ENCODE results near the gene YARS2. TPM values are rescaled to one million over a fixed set of nuclear protein-coding genes. Genes with fewer than 3 reads are reported as not detected.

The YARS2 gene
- total RNA-seq, result 10 to 100 TPM; 15.7 to 24.0 TPM

DNA sequence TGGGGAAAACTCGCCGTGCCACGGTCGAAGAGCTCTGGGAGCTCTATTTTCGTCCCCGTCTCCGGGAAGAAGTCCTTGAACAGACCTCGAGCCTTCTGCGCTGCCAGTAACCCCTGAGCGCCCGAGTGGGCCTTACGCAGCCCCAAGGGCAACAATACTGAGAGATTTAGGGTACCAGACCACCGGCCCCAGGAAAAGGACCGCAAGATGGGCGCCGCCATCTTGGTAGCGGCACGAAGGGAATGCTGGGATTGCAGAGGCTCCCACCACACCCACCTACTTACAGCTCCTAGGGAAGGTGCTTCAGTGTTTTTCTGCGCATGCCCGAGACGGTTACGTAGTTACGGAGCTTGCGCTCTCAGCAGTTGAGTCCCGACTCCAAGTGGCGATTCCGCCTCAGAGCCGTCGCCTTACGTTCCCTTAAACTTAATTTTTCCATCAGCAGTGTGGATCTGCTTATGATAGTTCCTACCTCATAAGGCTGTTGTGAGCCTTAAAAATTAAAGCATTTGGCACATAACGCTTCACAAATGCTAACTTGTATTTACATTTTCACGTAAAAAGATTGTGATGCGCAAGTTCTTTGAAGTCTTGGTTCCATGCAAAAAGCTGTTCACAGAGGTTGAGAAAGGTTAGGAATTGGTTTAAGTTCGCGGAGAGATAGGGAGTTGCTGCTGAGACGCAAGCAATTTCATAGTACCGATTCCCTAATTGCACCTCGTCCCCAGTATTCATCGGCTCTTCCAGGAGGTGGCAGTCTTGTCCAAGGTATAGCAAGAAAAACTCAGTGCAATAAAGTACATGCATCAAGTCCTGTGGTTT, at the start of gene YARS2:
YARS2 (minus strand) TSS at position 244 of the 822 bp plus-strand sequence; CDS start at position 221, 23 bp downstream.
- Mint-ChIP-seq H3K4me1 (peaks cover 21% of the 10 kb centered on the region), H3K36me3 (ENCODE audit: low read depth) (peaks cover 10% of the 10 kb centered on the region), H3K27me3 (no peaks in the 10 kb centered on the region), H3K4me3 (peak within 1 kb of the TSS; percentile 92), H3K27ac (peak within 1 kb of the TSS; percentile 88), H3K9me3 (no peaks in the 10 kb centered on the region)
- ChIA-PET CTCF (interaction anchor here (0.6 to 2.5 kb wide), 39 partner anchors 8 to 1267 kb away, joined by 3 to 20 read pairs (median 3); partner anchors contain the start of genes ALG10, BICD1 and DNM1L), POLR2A (interaction anchor here (0.6 kb wide), 1 partner anchor 1430 kb away, joined by 3 read pairs; the partner anchor contains the start of gene SINHCAF)
- peak; percentile 92 for DNase-seq

DNA sequence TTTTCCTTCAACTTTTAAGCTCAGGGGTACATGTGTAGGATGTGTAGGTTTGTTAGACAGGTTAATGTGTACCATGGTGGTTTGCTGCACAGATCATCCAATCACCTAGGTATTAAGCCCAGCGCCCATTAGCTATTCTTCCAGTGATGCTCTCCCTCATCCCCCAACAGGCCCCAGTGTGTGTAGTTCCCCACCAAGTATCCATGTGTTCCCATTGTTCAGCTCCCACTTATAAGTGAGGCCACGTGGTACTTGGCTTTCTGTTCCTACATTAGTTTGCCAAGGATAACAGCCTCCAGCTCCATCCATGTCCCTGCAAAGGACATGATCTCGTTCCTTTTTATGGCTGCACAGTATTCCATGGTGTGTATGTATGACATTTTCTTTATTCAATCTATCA, 48.6 kb upstream of the YARS2 start:
- CTCF ChIA-PET, result no interaction called here
- POLR2A ChIA-PET, result no interaction called here
- DNase-seq, result no peak
- no peaks in the 10 kb centered on the region for H3K27me3 Mint-ChIP-seq
- no peak overlapping the region for H3K27ac Mint-ChIP-seq
- H3K4me3 Mint-ChIP-seq, result no peak overlapping the region
- no peaks in the 10 kb centered on the region for H3K36me3 Mint-ChIP-seq (ENCODE audit: low read depth)
- H3K4me1 Mint-ChIP-seq, result no peaks in the 10 kb centered on the region
- no peaks in the 10 kb centered on the region for H3K9me3 Mint-ChIP-seq

DNA sequence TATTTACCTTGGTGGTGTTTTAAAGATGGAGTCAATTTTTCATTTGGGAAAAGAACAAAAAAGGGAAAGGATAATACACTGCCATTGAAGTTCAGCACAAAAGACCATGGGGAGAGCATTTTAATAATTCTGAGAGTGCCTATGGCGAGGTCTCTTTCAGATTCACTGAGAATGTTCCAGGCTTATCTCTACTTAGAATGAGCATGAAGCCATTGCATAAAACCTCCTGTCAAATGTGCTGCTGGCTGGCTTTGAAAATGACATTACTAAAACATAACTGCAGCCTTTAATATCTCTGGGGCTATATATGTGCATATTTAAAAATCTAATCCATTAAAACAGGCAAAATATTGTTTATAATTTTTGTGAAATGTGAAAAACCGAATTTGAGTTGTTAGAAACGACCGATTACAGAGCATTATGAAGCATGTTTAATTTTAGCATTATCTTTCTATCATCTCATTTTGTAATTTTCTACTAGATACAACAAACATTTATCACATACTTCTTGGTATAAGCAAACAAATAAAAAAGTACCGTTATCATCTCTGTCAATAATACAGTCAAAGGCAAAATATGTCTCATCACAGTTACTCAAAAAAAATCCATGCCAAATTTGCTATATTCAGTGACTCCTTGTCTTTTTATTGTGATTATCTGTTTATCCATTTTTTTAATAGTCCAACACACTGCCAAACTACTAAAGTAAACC, 45.7 kb upstream of the YARS2 start:
- POLR2A ChIA-PET, result no interaction called here
- Mint-ChIP-seq H3K4me1 (no peaks in the 10 kb centered on the region), H3K4me3 (no peak overlapping the region), H3K36me3 (ENCODE audit: low read depth) (no peaks in the 10 kb centered on the region), H3K27me3 (no peaks in the 10 kb centered on the region), H3K27ac (no peak overlapping the region), H3K9me3 (no peaks in the 10 kb centered on the region)
- DNase-seq, result no peak
- CTCF ChIA-PET, result no interaction called here

DNA sequence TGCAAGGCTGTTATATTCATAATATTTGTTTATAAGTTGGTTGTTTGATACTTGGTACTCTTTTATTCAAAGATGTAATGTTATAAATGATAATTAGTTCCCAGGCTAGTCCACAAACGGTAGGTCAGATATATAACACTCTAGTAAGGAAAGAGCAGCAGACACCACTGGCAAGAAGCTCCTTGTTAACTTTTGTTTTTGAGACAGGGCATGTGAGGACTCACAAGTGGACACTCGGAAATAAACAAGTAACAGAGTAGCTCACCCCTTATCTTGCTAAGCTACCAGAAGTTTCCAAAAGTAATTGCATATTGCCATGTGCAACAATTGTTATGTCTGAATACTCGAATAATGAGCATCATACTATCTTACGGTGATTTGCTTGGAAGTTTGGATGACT, 38.6 kb upstream of the YARS2 start:
- H3K36me3 Mint-ChIP-seq (ENCODE audit: low read depth), result no peaks in the 10 kb centered on the region
- no peaks in the 10 kb centered on the region for H3K9me3 Mint-ChIP-seq
- no peaks in the 10 kb centered on the region for H3K4me1 Mint-ChIP-seq
- no peak overlapping the region for H3K27ac Mint-ChIP-seq
- CTCF ChIA-PET, result no interaction called here
- POLR2A ChIA-PET, result no interaction called here
- DNase-seq, result no peak
- H3K4me3 Mint-ChIP-seq, result no peak overlapping the region
- H3K27me3 Mint-ChIP-seq, result peaks cover 2% of the 10 kb centered on the region

DNA sequence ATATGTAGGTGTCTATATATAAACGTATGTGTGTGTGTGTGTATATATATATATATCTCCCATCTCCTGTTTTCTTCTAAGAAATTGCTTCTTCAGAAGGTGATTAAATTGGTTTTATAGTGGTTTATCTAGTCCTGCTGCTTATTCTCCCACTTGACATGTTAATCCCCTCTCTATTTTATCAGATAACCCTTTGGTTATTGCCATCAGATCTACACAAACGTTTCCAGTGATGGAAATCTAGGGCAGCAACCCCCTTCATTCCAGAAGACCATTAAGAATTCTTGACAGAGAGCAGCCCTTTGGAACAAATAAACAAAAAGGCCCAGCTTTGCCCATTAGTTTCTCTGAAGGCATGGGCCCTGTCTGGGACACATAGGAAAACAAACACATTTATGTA, 34.2 kb upstream of the YARS2 start:
- H3K4me1 Mint-ChIP-seq, result no peaks in the 10 kb centered on the region
- CTCF ChIA-PET, result no interaction called here

DNA sequence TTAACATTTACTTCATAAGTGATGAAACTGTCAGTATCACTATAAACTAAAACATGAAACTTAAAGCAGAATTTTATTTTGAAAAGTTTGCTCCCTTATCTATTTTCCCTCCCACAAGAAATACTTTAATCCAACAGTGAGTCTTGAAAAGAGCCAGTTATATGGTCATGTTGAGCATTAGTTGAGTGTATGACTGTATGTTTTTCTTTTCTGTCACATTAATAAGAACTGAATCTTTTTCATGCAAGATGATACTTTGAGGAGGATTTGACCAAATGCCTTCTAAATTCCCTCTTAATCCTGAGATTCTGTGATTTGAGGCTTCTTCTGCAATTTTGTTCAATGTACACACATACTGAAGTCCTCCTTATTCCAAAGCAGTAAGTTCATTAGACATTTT, 33.7 kb upstream of the YARS2 start:
- POLR2A ChIA-PET, result no interaction called here

More for the DNA sequence above, 34.2 kb upstream of the YARS2 start:
- no peak overlapping the region for H3K4me3 Mint-ChIP-seq
- no peaks in the 10 kb centered on the region for H3K36me3 Mint-ChIP-seq (ENCODE audit: low read depth)
- no peaks in the 10 kb centered on the region for H3K9me3 Mint-ChIP-seq
- H3K27ac Mint-ChIP-seq, result no peak overlapping the region
- POLR2A ChIA-PET, result no interaction called here
- no peak for DNase-seq
- H3K27me3 Mint-ChIP-seq, result peaks cover 2% of the 10 kb centered on the region

DNA sequence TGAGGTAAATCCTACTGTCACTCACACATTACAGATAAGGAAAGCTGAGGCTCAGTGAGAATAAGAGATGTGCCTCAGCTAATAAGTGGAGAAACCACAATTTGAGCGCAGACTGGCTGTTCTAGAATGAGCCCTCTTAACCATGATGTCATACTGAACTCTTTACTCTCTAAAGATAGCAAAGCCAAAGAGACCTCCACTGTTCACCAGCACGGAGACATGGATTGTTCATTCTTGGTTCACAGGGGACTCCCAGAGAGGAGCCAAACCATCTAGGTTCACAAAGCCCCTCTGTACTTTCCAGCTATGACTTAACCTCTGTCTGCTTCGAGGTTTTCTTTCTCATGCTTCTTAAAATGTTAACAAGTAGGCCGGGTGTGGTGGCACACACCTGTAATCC, 32.7 kb upstream of the YARS2 start:
- Mint-ChIP-seq H3K27ac (no peak overlapping the region), H3K4me3 (no peak overlapping the region), H3K4me1 (no peaks in the 10 kb centered on the region), H3K36me3 (ENCODE audit: low read depth) (no peaks in the 10 kb centered on the region), H3K27me3 (peaks cover 2% of the 10 kb centered on the region), H3K9me3 (no peaks in the 10 kb centered on the region)
- no peak for DNase-seq
- ChIA-PET POLR2A (no interaction called here), CTCF (no interaction called here)

More for the DNA sequence above, 33.7 kb upstream of the YARS2 start:
- H3K36me3 Mint-ChIP-seq (ENCODE audit: low read depth), result no peaks in the 10 kb centered on the region
- DNase-seq, result no peak
- no peaks in the 10 kb centered on the region for H3K4me1 Mint-ChIP-seq
- H3K4me3 Mint-ChIP-seq, result no peak overlapping the region
- H3K27me3 Mint-ChIP-seq, result peaks cover 2% of the 10 kb centered on the region
- CTCF ChIA-PET, result no interaction called here
- no peak overlapping the region for H3K27ac Mint-ChIP-seq
- no peaks in the 10 kb centered on the region for H3K9me3 Mint-ChIP-seq

DNA sequence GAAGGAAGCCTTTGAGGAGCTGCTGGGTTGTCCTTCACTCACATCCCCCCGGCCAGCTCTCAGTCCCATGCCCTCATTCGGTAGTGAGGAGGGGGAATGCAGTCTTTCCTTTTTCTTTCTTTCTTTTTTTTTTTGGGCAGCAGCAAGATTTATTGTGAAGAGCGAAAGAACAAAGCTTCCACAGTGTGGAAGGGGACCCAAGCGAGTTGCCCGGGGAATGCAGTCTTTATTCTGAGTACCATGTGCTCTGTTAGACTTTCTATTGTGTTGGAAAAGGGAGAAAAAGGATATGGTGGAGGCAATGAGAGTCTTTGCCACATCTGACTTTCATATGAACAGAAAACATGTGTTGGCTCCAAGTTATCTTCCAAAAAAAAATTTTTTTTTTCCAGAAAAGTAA, 29.9 kb upstream of the YARS2 start:
- ChIA-PET CTCF (no interaction called here), POLR2A (no interaction called here)
- no peak for DNase-seq
- H3K27ac Mint-ChIP-seq, result no peak overlapping the region
- no peak overlapping the region for H3K4me3 Mint-ChIP-seq
- no peaks in the 10 kb centered on the region for H3K9me3 Mint-ChIP-seq
- H3K36me3 Mint-ChIP-seq (ENCODE audit: low read depth), result no peaks in the 10 kb centered on the region
- H3K4me1 Mint-ChIP-seq, result no peaks in the 10 kb centered on the region
- H3K27me3 Mint-ChIP-seq, result no peaks in the 10 kb centered on the region

DNA sequence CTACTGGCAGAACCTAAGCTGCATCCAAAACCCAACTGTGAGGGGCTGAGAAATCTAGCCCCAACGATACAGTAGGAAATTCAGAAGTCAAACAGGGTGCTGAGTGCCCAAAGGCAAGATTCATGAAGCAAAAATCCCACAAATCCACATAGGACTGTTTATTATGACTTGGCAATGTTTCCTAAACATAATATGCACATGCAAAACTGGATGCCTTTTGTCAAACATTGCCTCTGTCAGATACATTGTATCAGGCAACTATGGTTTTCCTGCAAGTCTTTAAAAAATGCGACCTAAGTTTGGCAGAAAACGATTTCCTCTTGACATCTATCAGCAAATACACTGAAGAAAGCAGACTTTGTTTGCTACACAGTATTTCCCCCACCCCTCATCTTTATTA, 27.3 kb upstream of the YARS2 start:
- no peaks in the 10 kb centered on the region for H3K27me3 Mint-ChIP-seq

DNA sequence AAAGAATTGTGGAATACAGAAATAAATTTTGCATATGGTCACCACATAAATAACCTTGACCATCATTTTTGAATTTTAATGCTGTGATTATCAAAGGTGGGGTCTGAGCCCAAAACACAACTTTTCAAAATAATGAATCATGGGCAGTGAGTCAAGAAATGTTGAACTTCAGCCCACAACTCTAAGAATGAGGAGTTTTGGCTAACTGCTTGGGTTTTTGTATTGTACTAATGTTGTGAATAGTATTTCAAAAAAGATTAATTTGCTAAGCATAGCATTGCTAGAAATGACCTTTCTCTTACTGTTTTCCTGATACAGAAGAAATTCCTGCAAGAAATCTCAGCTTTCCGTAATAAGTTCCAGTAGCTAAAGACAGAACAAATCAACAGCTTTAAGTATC, 24.4 kb upstream of the YARS2 start:
- ChIA-PET POLR2A (no interaction called here), CTCF (no interaction called here)
- no peak for DNase-seq
- H3K4me3 Mint-ChIP-seq, result no peak overlapping the region
- no peak overlapping the region for H3K27ac Mint-ChIP-seq
- H3K9me3 Mint-ChIP-seq, result no peaks in the 10 kb centered on the region
- no peaks in the 10 kb centered on the region for H3K27me3 Mint-ChIP-seq
- H3K36me3 Mint-ChIP-seq (ENCODE audit: low read depth), result no peaks in the 10 kb centered on the region
- H3K4me1 Mint-ChIP-seq, result no peaks in the 10 kb centered on the region

More for the DNA sequence above, 27.3 kb upstream of the YARS2 start:
- Mint-ChIP-seq H3K9me3 (no peaks in the 10 kb centered on the region), H3K4me3 (no peak overlapping the region), H3K27ac (no peak overlapping the region), H3K36me3 (ENCODE audit: low read depth) (no peaks in the 10 kb centered on the region), H3K4me1 (no peaks in the 10 kb centered on the region)
- DNase-seq, result no peak
- POLR2A ChIA-PET, result no interaction called here
- CTCF ChIA-PET, result no interaction called here

DNA sequence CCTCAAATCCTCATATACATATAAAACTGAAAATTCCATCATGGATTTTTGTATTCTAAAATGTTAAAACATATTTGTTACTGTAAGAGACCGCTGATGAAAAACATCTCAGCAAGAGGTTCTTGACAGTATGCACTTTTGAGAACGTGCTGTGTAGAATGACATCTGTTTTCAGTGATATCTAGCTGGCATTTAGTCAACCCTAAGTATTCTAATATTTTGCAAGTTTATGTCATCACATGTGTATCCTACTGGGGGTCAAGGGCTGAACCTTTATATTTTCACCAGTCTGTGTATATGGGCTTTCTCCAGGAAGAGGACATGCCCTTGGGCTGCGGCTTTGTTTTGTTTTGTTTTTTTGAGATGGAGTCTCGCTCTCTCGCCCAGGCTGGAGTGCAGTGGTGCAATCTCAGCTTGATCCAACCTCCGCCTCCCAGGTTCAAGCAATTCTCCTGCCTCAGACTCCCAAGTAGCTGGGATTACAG, 22.0 kb upstream of the YARS2 start:
- no peaks in the 10 kb centered on the region for H3K9me3 Mint-ChIP-seq
- no peaks in the 10 kb centered on the region for H3K27me3 Mint-ChIP-seq
- no peak for DNase-seq
- H3K4me3 Mint-ChIP-seq, result no peak overlapping the region
- no peaks in the 10 kb centered on the region for H3K36me3 Mint-ChIP-seq (ENCODE audit: low read depth)
- CTCF ChIA-PET, result no interaction called here
- H3K27ac Mint-ChIP-seq, result no peak overlapping the region
- POLR2A ChIA-PET, result no interaction called here
- H3K4me1 Mint-ChIP-seq, result no peaks in the 10 kb centered on the region

DNA sequence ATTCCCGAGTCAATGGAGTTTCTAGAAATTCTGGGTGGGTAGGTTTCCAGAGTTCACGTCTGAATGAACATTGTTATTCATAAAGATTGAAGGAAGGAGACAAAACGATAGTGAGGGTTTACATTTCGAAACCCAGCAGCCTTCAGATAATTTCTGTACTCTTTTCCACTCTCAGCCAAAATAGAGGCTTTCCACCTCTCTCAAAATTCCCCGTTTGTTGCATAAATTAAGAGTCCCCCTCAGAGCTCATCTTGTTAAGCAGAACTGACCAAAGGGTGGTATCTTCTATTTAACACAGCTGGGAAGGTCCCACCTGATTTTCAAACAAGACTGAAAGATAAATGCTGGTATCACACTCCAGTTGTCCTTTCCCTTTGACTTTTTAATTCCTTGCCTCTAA, 21.5 kb upstream of the YARS2 start:
- no peaks in the 10 kb centered on the region for H3K9me3 Mint-ChIP-seq
- DNase-seq, result no peak
- H3K27ac Mint-ChIP-seq, result no peak overlapping the region
- POLR2A ChIA-PET, result no interaction called here
- no peaks in the 10 kb centered on the region for H3K36me3 Mint-ChIP-seq (ENCODE audit: low read depth)
- H3K27me3 Mint-ChIP-seq, result no peaks in the 10 kb centered on the region
- no peak overlapping the region for H3K4me3 Mint-ChIP-seq
- no peaks in the 10 kb centered on the region for H3K4me1 Mint-ChIP-seq
- CTCF ChIA-PET, result no interaction called here

DNA sequence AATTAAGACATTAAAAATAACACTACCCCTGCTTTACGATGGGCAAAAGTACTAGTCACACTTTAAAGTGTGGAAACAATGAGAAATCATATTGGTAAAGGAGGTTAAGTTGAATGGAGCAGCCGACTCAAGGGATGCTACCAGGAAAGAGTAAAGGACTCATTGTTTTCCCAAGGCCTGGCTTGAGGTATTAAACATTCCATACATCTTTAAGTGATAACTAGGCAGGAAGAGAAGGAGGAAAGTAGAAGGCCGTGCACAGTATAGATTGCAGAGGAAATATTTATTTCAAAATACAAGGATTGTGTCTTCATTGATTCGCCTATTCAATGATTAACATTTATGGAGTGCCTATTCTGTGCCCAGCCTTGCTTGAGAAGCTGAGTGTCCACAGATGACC, 20.6 kb upstream of the YARS2 start:
- ChIA-PET CTCF (no interaction called here), POLR2A (no interaction called here)
- H3K27ac Mint-ChIP-seq, result no peak overlapping the region
- H3K9me3 Mint-ChIP-seq, result no peaks in the 10 kb centered on the region
- H3K27me3 Mint-ChIP-seq, result no peaks in the 10 kb centered on the region
- H3K36me3 Mint-ChIP-seq (ENCODE audit: low read depth), result no peaks in the 10 kb centered on the region
- no peaks in the 10 kb centered on the region for H3K4me1 Mint-ChIP-seq
- no peak for DNase-seq
- H3K4me3 Mint-ChIP-seq, result no peak overlapping the region

Data from activated CD4-positive, alpha-beta T cell treated with anti-CD3 and anti-CD28 coated beads, Interleukin-2, amount 10 ng/mL, durations not matched to agents 7 days and 5 days (primary cell).